Raji (cell line): ENCODE data around the gene ASAP2.

Experiments
- POLR2A ChIP-seq: IDR thresholded peaks from 2 replicates; pipeline ENCODE4 v1.6.1; 2011; ENCODE audit warnings: low read depth, low read length, control low read depth; ENCODE audit not compliant: insufficient read depth

The ASAP2 gene

DNA sequence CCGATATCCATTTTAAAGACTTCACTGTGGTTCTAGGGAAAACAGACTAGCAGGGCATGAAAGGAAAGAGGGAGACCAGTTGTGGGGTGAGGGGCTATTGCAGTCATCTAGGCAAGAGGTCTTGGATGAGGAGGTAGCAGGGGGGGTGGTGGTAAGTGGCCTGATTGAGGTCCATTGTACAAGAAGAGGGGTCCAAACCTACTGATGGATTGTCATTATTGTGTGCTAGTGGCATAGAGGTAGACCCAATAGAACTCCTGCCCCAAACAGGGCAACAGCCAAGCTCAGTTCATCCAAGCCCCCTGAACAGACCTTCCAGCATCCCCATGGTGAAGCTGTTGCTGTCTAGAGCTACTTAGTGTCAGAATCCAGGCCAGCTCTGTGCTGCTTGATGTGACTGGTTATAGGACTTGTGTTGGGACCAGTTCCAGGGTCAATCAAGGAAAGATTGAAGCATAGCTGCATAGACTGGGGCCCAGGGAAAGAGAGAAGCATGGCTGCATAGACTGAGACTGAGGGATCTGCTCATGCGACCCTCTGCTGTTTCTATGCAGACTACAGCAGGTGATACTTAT is 7.0 kb downstream of the ASAP2 start:
- TF ChIP-seq POLR2A = no peak

DNA sequence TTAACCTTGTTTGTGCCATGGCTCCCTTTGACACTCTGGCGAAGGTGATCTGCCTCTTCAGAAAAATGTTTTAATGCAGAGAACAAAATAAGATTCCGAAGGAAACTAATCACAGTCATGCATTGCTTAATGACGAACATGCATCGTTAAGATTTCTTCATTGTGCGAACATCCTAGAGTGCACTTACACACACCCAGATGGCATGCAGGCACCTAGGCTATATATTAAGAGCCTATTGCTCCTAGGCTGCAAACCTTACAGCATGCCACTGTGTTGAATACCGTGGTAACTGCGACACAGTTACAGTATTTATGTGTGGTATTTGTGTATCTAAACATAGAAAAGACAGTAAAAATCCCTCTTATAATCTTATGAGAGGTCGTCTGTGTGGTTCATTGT is 8.3 kb downstream of the ASAP2 start:
- no peak for TF ChIP-seq POLR2A

DNA sequence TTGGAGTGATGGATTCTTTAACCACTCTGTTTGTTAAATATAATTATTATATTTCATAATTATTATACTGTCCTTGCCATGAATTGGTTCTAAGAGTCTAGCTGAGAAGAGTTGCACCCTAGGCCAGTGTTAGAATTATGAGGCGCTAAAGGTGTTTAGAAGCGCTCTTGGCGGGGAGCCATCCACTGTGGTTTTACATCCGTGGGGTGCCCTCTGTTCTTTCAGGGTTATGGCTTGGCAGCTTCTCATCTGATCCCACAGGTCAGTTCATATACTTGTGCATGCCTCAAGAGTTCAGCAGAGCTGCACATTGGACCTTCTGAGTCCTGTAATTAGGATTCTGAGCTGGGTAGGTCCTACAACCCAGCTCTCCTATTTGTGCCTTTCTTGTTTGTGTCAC is 9.1 kb downstream of the ASAP2 start:
- no peak for TF ChIP-seq POLR2A

DNA sequence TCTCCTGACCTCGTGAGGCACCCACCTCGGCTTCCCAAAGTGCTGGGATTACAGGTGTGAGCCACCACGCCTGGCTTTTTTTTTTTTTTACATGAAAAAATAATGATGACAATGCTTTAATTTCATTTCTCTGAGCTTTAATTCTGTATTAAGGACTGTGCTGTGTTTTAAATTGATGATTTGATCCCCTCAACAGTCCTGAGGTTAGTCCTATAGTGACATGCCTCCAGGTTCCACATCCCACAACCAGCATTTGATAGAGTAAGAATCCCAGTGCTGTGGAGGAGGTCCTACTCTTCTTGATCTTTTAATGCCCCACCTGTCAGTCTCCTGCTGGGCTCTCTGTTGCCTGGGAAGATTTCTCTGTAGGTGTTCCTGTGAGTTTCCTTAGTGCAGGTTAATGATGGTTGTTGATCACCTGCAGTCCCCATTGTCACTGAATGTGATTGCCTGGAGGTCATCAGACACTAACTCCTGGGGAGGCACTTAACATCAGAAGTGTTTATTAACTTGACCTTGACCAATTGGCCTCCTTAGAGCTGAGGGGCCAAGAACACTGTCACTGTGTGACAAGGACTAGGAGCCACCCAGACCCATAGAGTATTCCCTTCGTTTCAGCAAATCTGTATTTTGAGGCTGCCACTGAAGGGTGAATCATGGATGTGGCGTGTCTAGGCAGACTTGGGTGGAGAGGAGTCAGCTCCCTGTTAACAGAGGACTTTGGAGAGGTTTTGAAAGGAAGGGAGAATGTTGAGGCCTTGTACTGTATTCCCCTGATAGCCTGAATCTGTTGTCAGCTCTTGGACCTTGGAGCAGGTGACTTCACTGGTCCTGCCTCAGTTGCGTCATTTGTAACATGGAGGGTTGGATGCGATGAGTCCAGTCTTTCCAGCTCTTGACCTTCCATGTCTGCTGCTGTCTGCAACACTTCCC is 11.5 kb downstream of the ASAP2 start:
- no peak for TF ChIP-seq POLR2A

DNA sequence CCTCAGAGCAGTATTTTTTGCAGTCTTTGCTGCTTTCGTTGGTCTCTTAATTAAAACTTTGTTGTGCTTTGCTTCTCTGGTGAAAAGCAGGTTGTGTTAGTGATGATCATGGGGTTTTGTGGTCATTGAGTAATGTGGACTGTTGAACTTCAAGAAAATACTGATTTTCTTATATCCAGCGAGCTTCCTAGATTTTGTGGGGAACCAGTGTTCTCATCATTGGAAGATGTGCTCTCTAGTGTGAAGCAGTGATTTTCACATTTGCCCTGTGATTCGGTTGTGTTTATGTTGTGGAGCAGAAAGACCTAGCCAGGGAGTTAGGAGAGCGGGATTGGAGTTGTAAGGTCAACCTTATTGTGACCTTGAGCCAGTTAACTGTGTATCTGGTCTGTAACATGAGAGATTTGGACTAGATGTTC is 12.4 kb downstream of the ASAP2 start:
- TF ChIP-seq POLR2A = no peak

DNA sequence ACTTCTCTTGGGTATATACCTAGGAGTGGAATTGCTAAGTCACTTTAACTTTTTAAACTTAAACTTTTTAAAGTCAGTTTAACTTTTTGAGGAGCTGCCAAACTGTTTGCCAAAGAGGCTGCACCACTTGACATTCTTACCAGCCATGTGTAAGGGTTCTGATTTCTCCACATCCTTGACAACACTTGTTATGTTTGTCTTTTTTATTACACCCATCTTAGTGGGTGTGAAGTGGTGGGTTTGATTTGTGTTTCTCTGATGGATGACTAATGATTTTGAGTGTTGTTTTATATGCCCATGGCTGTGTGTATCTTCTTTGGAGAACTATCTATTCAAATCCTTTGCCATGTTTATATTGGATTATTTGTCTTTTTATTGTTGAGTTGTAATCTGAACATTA is 13.6 kb downstream of the ASAP2 start:
- TF ChIP-seq POLR2A = no peak

DNA sequence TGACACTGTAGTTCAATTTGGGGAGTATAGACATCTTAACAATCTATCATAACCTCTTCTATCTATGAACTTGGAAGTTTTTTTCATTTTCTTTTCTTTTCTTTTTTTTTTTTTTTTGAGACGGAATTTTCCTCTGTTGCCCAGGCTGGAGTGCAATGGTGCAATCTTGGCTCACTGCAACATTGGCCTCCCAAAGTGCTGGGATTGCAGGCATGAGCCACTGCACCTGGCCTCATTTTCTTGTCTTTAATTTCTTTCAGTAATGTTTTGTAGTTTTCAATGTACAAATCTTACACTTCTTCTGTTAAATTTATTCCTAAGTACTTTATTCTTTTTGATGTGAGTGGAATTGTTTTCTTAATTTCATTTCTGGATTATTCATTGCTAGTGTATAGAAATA is 14.6 kb downstream of the ASAP2 start:
- TF ChIP-seq POLR2A = no peak

DNA sequence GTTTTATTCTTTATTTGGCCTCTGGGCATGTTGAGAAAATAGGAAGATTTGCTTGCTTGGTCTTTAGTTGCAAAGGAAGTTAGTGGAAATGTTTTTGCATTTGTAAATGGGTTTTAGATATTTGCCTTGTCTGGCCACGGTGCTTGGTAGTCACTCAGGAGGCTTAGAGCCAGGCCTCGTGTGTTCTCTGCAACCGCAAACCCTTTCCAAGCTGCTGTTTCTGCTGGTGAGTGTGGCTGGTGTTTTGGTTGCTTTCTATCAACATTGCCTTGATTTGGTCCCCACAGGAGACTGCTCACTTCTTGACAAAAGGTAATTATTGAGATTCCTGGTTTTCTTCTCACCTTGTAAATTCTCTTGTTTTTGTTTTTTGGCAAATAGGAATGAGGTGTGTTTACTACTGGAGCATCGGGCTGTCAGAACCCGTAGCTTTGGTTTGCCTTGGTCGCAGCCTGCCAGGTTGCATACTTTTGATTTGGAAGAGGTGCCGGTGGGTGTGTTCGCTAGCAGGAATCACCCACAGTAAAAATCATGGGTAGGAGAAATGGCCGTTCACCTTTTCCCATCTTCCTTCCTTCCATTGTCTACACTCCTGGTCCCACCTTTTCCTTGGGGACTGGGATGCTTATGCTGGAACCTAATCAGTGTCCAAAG is 15.8 kb downstream of the ASAP2 start:
- no peak for TF ChIP-seq POLR2A

DNA sequence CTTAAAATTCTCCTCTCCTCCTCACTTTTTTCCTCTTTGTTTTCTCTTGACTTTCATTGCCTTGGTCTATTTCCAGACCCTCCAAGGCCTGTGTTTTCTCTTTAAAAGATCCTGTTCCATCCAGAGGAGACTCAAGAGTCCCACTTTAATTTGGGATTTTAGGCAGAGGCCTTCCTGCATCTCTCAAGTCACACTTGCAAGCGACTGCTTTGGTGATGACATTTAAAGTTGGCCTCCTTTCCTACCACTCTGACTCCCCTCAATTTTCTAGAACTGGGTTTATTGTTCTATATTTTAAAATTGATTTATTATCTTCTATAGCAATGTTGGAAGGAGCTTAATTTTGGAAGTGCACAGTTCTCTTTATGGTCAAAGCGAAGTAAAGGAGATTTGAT is 16.3 kb downstream of the ASAP2 start:
- no peak for TF ChIP-seq POLR2A

DNA sequence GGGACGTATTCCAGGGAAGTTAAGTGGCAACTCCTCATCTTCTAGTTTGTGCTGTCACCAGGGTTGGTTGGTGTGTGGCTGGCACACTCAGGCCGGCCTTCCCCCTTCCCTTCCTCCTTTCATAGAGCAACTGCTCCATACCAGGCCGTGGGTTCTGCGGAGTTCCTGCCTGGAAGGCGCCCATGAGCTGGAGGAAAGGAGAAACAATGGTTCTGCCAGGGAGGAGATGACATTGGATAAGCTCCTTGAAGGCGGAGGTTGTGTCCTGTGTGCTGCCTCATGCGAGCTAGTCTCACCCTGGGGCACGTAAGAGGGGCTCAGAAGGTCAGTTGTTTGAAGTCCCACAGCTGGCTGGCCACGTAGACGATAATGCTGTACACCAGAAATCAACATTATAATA is 19.2 kb downstream of the ASAP2 start:
- no peak for TF ChIP-seq POLR2A

DNA sequence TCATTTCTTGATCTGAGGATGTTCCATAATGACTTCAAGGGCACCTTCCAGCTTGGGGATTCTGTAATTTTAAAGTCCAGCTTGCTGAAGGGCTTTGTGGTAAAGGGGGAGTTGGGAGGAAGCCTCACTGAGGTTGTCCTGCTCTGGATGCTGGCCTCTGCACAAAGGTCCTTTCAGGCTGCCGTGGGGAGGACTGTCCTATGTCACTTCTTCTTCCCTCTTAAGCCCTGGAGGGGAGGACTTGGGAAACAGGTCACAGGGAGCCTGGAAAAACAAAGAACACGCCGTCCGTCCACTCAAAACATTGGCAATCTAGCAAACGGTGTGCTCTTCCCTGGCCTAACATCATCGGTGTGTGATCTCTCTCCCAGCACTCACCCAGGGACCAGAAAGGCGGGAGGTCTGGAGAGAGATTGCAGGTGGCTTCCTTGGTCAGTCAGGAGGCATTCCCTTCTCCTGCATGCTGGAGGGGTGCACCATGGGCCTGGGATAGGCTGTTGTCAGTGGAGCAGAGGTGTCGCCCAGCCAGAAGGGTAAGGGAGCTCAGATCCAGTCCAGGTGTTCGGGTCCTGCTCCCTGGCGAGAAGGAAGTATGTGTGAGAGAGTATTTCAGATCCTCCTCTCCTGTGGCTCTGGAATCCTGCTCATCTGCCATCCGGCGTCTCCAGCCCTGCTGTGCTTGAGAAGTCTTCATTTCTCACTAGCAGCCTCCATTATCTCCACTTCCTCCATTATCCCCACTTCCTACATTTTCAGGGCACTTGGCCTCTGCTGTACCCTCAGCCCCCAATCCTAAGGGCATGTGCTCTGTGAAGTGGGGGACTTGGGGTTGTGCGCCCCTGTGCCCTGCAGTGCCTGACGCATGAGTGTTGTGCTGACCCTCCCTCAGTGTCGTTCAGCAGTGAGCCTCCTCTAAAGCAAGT is 20.1 kb downstream of the ASAP2 start:
- TF ChIP-seq POLR2A = no peak

DNA sequence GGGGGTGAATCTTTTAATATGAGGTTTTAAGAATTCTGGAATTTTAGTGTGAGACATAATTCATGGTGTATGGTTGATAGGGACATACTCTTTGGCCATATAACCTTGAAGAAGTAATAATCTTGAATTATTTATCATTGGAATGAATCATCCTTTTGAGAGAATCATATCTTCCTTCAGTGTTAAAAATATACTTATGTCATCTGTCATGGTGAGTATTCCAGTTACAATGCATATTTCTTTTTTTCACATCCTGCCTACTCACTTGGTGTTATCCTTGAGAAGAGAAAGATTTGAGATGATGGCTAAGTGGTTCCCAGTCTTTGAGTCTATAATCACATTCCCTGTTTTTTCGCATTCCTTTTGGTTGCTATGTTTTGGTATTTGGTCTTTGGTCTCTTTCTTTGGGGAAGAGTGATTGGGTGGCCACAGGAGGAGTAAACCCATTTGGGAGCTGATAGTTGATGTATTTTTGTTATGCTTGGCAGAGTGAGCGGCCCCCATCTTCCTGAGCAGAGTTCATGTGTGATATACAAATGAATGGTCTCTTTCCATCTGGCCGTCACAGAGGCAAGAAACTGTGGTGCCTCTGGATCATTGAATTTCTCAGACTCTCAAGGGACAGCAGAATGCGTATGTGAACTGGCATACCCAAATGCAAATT is 21.6 kb downstream of the ASAP2 start:
- TF ChIP-seq POLR2A = no peak

DNA sequence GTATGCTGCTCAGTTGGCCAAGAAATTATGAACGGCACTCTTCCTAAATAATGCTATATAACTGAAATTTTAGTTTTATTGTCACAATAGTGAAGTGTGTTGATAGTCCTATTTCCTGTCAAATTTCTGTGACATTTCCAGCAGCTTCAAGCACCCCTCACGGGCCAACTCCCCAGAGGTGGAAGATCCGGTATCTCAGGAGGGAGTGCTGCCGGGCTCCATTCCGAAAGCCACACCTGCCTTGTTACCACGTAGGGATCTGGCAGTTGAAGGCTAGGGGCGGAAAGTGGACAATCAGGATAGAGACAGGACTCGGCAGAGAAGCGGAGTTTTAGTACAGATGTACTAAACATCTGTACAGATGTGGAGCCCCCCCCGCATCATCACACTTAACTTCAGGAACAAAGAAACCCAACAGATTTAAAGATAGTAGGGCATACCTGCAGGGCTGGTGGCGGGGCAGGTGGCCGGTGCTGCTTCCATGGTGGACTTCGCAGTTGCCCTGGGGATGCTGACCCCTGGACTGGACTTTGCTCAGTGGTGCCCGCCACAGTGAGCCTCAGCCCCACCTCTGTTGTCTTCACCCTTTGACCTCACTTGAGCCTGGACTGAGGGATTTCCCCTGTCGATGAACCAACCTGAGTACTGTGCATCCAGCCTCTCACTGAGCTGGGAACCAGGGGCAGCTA is 22.3 kb downstream of the ASAP2 start:
- no peak for TF ChIP-seq POLR2A

DNA sequence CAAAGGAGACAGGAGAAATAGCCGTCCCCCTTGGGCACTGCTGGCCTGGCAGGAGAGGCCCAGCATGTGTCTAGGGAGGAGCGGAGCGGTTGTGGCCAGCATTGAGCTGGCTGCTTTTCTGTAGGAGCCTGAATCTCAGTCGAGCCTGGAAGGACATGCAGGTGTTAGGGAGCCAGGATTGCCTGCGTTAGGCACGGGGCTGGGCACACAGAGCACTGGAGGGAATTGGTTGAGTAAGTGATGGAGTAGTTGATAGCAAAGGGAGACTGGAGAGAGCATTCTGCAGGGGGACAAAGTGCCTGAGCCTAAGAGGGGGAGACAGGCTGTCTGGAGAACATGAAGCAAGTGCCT is 22.8 kb downstream of the ASAP2 start:
- TF ChIP-seq POLR2A = no peak
